ENCODE results near the gene GTF3C5. TPM values are rescaled to one million over a fixed set of nuclear protein-coding genes. Genes with fewer than 3 reads are reported as not detected.
"Not testable (repeated sequence)": the region's sequence is repeated elsewhere in the genome, so short reads cannot be mapped to it uniquely, and the experiment has no call there.

Gene GTF3C5
- total RNA-seq, 2 experiments from 2014 or later, result 89.1 to 90.4 TPM

- ChIA-PET CTCF (interaction anchor here (0.6 to 2.2 kb wide), 6 partner anchors 8 to 467 kb away, joined by 3 to 19 read pairs (median 4); partner anchors contain the start of gene GTF3C5), POLR2A (no interaction called here)
Observed at GRCh38 chr9:133023117-133023890, 7.5 kb upstream of the GTF3C5 start.

DNA sequence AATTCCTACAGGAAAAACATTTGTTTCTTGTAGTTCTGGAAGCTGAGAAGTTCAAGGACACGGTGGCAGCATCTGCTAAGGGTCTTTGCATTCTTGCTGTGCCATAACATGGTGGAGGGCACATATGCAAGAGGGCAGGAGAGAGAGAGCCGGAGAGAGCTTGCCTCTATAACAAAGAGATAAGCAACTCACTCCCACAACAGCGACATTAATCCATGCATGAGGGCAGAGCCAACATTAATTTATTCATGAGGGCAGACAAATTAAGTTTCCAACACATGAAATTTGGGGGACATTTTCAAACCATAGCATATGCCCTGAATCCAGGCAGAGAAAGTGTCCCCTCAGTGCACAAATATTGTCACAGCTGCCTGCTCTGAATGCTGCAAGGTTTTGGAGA, 4.4 kb upstream of the GTF3C5 start:
- POLR2A ChIA-PET, result no interaction called here
- CTCF ChIA-PET, result interaction anchor here (0.7 to 0.8 kb wide), 2 partner anchors 13 to 121 kb away, joined by 3 to 4 read pairs; no protein-coding TSS in a partner anchor

DNA sequence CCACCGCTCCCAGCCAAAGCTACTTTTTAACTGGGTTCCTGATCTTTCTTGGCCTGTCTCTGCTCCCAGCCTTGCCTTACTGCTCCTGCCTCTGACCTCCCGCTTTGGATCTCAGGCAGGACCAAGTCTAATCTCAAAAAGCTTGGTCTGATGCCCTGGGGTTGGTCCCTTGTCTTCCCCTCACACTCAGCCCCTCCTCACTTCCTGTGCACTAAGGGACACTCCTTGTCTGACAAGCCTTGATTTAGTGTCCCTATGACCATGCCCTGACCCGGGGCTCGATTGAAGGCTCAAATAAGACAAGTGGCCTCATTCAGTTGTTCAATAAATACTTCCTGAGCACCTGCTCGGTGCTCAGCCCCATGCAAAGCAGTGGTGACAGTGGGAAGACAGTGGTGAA, 3.7 kb upstream of the GTF3C5 start:
- CTCF ChIA-PET, result no interaction called here
- POLR2A ChIA-PET, result no interaction called here

- CTCF ChIA-PET, result no interaction called here
- POLR2A ChIA-PET, result no interaction called here
Observed at GRCh38 chr9:133028221-133028620, 2.6 kb upstream of the GTF3C5 start.

DNA sequence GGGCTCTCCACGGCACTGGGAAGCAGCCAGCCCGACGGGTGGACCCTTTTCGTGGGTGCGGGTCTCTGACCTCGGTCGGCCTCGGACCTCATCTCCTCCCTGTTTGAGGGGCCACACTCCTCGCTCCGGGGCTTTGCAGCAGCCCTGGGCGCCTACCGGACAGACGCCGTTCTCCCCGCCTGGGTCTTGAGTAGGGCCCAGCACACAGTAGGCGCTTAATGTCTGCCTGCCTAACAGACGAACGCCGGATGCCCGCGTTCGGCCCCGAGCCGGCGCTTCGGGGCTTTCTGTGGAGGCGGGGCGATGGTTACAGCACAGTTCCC, 842 bp upstream of the GTF3C5 start:
- POLR2A ChIA-PET, result interaction anchor here (0.7 to 1.7 kb wide), 5 partner anchors 8 to 118 kb away, joined by 3 to 7 read pairs (median 5); no protein-coding TSS in a partner anchor
- CTCF ChIA-PET, result interaction anchor here (1.6 to 2.7 kb wide), 3 partner anchors 7 to 117 kb away, joined by 8 to 19 read pairs (median 9); no protein-coding TSS in a partner anchor

GRCh38 chr9:133031130-133031422, 279 bp downstream of the GTF3C5 start:
- ChIA-PET POLR2A (interaction anchor here (1.0 to 1.7 kb wide), 4 partner anchors 113 to 325 kb away, joined by 3 to 7 read pairs (median 5); partner anchors contain the start of genes MED22, RPL7A, SURF1 and SURF2), CTCF (interaction anchor here (1.1 to 2.7 kb wide), 6 partner anchors 9 to 128 kb away, joined by 3 to 19 read pairs (median 6); no protein-coding TSS in a partner anchor)

DNA sequence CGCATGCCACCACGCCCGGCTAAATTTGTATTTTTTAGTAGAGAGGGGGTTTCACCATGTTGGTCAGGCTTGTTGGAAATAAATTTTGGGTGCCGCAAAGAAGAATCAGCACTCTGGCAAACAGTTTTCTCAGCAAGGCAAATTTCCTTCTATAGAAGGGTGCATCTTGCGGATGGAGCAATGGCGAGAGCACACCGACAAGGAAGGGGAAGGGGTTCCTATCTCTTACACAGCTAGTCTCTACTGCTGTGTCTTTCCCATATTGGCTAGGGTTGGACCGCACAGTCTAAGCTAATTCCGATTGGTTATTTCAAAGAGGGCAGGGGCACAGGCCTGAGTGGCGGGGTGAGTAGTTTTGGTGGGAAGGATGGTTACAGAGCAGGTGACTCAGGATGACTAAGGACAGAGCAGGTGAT, 707 bp downstream of the GTF3C5 start:
- ChIA-PET CTCF (interaction anchor here (1.1 to 2.7 kb wide), 6 partner anchors 9 to 127 kb away, joined by 3 to 19 read pairs (median 6); no protein-coding TSS in a partner anchor), POLR2A (interaction anchor here (1.0 to 1.7 kb wide), 4 partner anchors 113 to 325 kb away, joined by 3 to 7 read pairs (median 5); partner anchors contain the start of genes MED22, RPL7A, SURF1 and SURF2)

DNA sequence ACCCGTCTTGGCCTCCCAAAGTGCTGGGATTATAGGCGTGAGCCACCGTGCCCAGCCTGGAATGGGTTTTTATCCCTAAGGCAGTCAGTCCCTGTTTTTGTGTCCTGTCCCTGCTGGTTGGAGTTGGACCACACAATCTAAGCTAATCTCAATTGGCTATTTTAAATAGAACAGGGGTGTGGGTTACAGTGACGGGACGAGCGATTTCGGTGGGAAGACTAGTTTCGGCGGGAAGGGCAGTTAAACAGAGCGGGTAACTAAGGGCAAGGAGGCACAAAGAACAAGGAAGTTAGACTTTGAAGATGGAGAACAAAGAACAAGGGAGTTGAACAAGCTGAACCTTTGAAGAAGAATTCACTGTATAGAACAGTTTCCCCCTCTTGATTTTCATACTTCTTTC, 1.4 kb downstream of the GTF3C5 start:
- POLR2A ChIA-PET, result interaction anchor here (1.3 kb wide), 1 partner anchor 316 kb away, joined by 4 read pairs; the partner anchor contains the start of genes MED22 and RPL7A
- CTCF ChIA-PET, result interaction anchor here (0.5 to 2.7 kb wide), 6 partner anchors 8 to 677 kb away, joined by 4 to 19 read pairs (median 6); no protein-coding TSS in a partner anchor

DNA sequence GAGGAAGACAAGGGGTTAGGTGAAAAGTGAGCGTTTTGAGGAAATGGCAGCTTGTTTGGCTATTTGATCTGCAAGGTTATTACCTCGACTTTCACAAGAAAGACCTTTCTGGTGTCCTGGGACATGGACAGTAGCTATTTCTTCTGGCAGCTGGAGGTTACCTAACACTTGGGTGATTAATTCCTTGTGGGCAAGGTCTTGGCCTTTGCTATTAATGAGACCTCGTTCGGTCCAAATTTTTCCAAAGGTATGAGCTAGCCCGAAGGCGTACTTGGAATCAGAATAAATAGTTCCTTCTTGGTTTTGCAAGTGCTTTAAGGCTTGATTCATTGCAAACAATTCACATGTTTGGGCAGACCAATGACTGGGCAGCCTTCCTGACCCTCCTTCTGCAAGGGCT, 4.9 kb downstream of the GTF3C5 start:
- POLR2A ChIA-PET, result no interaction called here
- CTCF ChIA-PET, result interaction anchor here (1.6 to 2.2 kb wide), 2 partner anchors 14 to 108 kb away, joined by 4 to 7 read pairs; no protein-coding TSS in a partner anchor

- POLR2A ChIA-PET, result no interaction called here
- CTCF ChIA-PET, result no interaction called here
Observed at GRCh38 chr9:133037775-133038515, 7.1 kb downstream of the GTF3C5 start.

GRCh38 chr9:133040892-133041479, 10.2 kb downstream of the GTF3C5 start:
- POLR2A ChIA-PET, result not testable (repeated sequence)
- CTCF ChIA-PET, result interaction anchor here (0.9 to 2.3 kb wide), 5 partner anchors 10 to 106 kb away, joined by 3 to 11 read pairs (median 3); no protein-coding TSS in a partner anchor

DNA sequence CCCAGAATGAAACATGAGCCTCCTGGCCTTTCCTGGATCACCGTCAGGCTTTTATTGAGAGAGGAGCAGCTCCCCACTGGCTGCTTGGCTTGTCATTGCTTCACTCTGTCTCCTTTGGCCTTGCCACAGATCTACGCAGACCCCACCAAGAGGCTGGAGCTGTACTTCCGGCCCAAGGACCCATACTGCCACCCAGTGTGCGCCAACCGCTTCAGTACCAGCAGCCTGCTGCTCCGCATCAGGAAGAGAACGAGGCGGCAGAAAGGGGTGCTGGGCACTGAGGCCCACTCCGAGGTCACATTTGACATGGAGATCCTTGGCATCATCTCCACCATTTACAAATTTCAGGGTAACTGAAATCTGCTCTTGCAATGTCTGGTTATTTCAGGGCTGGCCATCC, 11.2 kb downstream of the GTF3C5 start:
- ChIA-PET CTCF (interaction anchor here (1.1 to 2.3 kb wide), 3 partner anchors 11 to 105 kb away, joined by 3 to 11 read pairs (median 4); no protein-coding TSS in a partner anchor), POLR2A (no interaction called here)

DNA sequence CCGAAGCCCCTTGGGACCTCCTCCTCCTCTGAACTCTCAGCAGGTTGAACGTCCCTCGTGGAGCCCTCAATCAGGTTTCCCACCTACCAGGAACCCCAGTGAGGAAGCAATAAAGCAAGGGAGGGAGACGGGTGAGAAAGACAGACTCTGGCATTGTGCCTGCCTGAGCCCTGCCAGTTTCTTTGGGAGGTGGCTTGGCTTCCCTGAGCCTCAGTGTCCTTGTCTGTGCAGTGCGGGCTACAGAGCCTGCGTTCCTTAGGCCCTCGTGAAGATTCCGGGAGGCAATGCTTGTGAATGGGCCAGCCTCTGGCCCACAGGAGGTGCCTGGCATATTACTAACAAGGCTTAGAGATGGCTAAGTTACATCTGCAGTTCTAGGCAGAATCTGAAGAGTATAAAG, 11.9 kb downstream of the GTF3C5 start:
- CTCF ChIA-PET, result interaction anchor here (1.0 to 1.1 kb wide), 2 partner anchors 60 to 101 kb away, joined by 3 to 4 read pairs; no protein-coding TSS in a partner anchor
- POLR2A ChIA-PET, result no interaction called here

DNA sequence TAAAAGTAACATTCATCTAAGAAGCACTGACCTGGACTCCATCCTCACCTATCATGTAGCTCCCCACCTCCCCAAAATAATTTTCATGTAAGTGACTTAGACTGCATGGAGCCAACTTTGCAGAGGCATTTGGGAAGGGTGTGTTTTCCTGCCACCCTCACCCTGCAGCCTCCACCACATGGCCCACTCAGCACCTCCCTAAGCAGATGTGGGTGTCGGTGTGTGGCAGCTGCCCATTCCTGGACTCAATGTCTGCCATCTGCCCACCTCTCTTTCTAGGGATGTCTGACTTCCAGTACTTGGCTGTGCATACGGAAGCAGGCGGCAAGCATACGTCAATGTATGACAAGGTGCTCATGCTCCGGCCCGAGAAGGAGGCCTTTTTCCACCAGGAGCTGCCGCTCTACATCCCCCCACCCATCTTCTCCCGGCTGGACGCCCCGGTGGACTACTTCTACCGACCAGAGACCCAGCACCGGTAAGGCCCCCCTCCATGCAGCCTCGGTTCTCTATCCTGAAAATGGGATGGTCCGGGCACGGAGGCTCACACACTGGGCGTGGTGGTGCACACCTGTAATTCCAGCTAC, 12.7 kb downstream of the GTF3C5 start:
- ChIA-PET CTCF (interaction anchor here (0.7 to 1.1 kb wide), 3 partner anchors 15 to 59 kb away, joined by 3 to 5 read pairs (median 4); no protein-coding TSS in a partner anchor), POLR2A (no interaction called here)

DNA sequence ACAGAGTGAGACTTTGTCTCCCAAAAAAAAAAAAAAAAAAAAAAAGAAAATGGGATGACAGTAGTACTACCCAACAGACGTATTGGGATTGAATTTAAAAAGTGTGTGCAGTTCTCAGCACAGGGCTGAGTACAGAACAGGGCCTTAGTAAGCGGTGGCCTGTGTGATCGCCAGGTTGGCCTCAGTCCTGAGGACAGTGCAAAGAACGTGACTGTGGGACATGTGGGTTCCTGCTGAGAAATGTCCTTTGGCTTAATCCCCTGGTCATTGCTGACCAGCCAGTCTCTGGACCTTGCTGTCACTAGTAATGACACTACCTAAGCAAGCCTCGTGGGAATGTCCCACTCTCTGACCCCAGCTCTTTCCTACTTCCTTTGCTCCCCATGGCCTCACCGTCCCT, 13.3 kb downstream of the GTF3C5 start:
- ChIA-PET CTCF (interaction anchor here (1.1 kb wide), 1 partner anchor 14 kb away, joined by 4 read pairs; no protein-coding TSS in a partner anchor), POLR2A (no interaction called here)

DNA sequence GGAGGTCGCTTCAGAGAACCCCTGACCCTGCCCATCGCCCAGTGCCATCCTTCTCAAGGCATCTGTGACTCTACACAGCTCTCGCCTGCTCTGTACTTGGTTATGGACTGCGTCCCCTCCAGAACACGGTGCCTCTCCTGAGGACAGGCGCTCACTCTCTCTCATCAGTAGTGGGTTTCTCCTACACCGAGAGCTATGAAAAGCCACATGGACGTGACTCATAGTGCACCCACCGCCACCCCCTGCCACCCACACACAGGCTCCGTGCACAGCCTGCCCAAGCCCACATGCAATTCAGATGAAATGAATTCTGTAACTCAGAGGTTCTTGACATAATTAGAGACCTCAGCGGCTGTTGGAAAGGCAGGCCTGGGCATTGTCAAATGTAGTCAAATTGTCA, 13.9 kb downstream of the GTF3C5 start:
- CTCF ChIA-PET, result interaction anchor here (1.1 kb wide), 1 partner anchor 13 kb away, joined by 4 read pairs; no protein-coding TSS in a partner anchor

DNA sequence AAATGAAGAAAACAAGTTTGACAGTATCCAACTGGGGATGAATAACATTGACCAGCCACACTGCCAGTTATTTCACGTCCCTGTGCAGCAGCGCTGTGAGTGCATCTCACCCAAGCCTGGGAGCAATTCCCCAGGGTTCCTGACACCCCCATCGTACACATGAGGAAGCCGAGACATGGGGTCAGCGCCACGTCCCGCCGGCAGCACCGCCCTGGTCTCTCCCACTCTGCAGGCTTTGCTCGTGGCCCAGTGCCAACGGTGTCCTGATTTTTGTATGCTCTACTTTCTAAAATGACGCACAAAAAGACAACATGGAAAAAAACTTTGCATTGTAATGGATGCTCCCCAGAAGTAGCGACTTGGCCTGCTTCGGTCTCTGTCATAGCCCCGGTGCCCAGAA, 14.3 kb downstream of the GTF3C5 start:
- ChIA-PET POLR2A (no interaction called here), CTCF (no interaction called here)

More for the DNA sequence above, 13.9 kb downstream of the GTF3C5 start:
- POLR2A ChIA-PET, result no interaction called here

DNA sequence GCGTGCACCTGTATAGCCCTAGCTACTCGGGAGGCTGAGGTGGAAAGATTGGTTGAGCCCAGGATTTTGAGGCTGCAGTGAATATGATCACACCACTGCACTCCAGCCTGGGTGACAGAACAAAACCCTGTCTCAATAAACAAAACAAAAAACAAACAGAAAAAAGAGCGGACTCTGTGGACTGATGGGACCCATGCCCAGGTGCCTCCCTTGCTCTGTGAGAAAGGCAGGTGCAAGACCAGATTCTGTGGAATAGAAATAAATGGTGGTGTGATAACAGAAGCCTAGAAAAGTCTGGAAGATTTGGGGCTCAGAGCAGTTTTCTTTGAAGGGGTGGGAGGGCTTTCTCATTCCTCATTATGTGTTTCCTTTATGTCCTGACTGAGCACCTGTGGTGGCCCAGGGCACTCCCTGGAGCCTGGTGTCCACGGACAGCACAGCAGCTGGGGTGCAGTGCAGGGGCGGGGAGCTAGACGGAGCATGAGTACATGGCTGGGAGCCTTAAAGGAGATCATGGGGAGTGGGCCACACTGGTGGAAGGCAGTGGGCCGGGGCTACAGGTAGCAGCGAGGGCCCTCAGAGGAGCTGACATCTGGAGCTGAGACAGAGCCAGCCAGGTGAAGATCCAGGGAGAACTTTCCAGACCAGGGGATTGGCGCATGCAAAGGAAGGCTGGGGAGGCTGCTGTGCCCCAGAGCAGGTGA, 15.6 kb downstream of the GTF3C5 start:
- ChIA-PET CTCF (interaction anchor here (1.5 kb wide), 1 partner anchor 11 kb away, joined by 5 read pairs; no protein-coding TSS in a partner anchor), POLR2A (no interaction called here)

Measured in activated CD8-positive, alpha-beta memory T cell treated with anti-CD3 and anti-CD28 coated beads for 36 hours (primary cell).